ENCODE results near the gene UBN1.
"Not testable (repeated sequence)": the region's sequence is repeated elsewhere in the genome, so short reads cannot be mapped to it uniquely, and the experiment has no call there.

The UBN1 gene

GRCh38 chr16:4909825-4910224 lies 62.5 kb downstream of the UBN1 start:
- no peak for DNase-seq (ENCODE audit: low read depth in 3 of 3)

- no peak for DNase-seq (ENCODE audit: low read depth in 3 of 3)
Measured at GRCh38 chr16:4910828-4911227, 63.5 kb downstream of the UBN1 start.

GRCh38 chr16:4911970-4912386 lies 64.7 kb downstream of the UBN1 start:
- no peak for DNase-seq (ENCODE audit: low read depth in 3 of 3)

GRCh38 chr16:4913130-4913773 lies 66.0 kb downstream of the UBN1 start:
- no peak for DNase-seq (ENCODE audit: low read depth in 3 of 3)

GRCh38 chr16:4913774-4914525 lies 66.7 kb downstream of the UBN1 start:
- no peak for DNase-seq (ENCODE audit: low read depth in 3 of 3)

- DNase-seq (ENCODE audit: low read depth in 3 of 3), result no peak
Measured at GRCh38 chr16:4914528-4915225, 67.4 kb downstream of the UBN1 start.

- no peak for DNase-seq (ENCODE audit: low read depth in 3 of 3)
Measured at GRCh38 chr16:4915226-4915761, 68.0 kb downstream of the UBN1 start.

GRCh38 chr16:4917117-4917516 lies 69.8 kb downstream of the UBN1 start:
- no peak for DNase-seq (ENCODE audit: low read depth in 3 of 3)

- DNase-seq (ENCODE audit: low read depth in 3 of 3), result no peak
Measured at GRCh38 chr16:4918781-4919251, 71.5 kb downstream of the UBN1 start.

GRCh38 chr16:4920826-4921225 lies 73.5 kb downstream of the UBN1 start:
- no peak for DNase-seq (ENCODE audit: low read depth in 3 of 3)

GRCh38 chr16:4922721-4923342 lies 75.6 kb downstream of the UBN1 start:
- no peak for DNase-seq (ENCODE audit: low read depth in 3 of 3)

GRCh38 chr16:4923853-4924252 lies 76.6 kb downstream of the UBN1 start:
- no peak for DNase-seq (ENCODE audit: low read depth in 3 of 3)

GRCh38 chr16:4924593-4925292 lies 77.5 kb downstream of the UBN1 start:
- no peak for DNase-seq (ENCODE audit: low read depth in 3 of 3)

GRCh38 chr16:4925293-4925607 lies 78.0 kb downstream of the UBN1 start:
- DNase-seq (ENCODE audit: low read depth in 3 of 3), result no peak

- no peak for DNase-seq (ENCODE audit: low read depth in 3 of 3)
Measured at GRCh38 chr16:4925791-4926190, 78.5 kb downstream of the UBN1 start.

- no peak for DNase-seq (ENCODE audit: low read depth in 3 of 3)
Measured at GRCh38 chr16:4926928-4927327, 79.6 kb downstream of the UBN1 start.

GRCh38 chr16:4927661-4928060 lies 80.4 kb downstream of the UBN1 start:
- DNase-seq (ENCODE audit: low read depth in 3 of 3), result no peak

GRCh38 chr16:4928227-4928626 lies 80.9 kb downstream of the UBN1 start:
- DNase-seq (ENCODE audit: low read depth in 3 of 3), result no peak

GRCh38 chr16:4929619-4930018 lies 82.3 kb downstream of the UBN1 start:
- DNase-seq (ENCODE audit: low read depth in 3 of 3), result not testable (repeated sequence)

GRCh38 chr16:4931381-4931780 lies 84.1 kb downstream of the UBN1 start:
- no peak for DNase-seq (ENCODE audit: low read depth in 3 of 3)
